Upper lobe of left lung (tissue), 6 donors: ENCODE data around the gene STON1. TPM values are rescaled to one million over a fixed set of nuclear protein-coding genes. Genes with fewer than 3 reads are reported as not detected.
A peak's percentile ranks its signal among the peaks of the same experiment; 100 is the strongest.

Experiments
- ATAC-seq, 2 donors: fragments of 200-7000 bp; cut with Tn5 transposase; one replicate each; pipeline ENCODE4 v1.9.1; 2022; ENCODE audit warnings: mild to moderate bottlenecking in 2 of 2, moderate library complexity in 2 of 2; ENCODE audit not compliant: low FRiP score in 2 of 2
- DNase-seq, 2 donors: peaks; one replicate each; pipeline ENCODE4 v3.0.0-alpha.2; 2019 to 2020
- H3K27ac ChIP-seq, 4 donors: fragments of 200-600 bp; sonication (generic); one replicate each; pipeline ENCODE4 v1.5.1; 2016 to 2019
- H3K27me3 ChIP-seq, 4 donors: fragments of 200-600 bp; sonication (generic); one replicate each; pipeline ENCODE4 v1.5.1; 2017 to 2019
- H3K36me3 ChIP-seq, 4 donors: fragments of 200-600 bp; sonication (generic); one replicate each; pipeline ENCODE4 v1.5.1; 2016 to 2019
- H3K4me1 ChIP-seq, 4 donors: fragments of 200-600 bp; sonication (generic); one replicate each; pipeline ENCODE4 v1.5.1; 2018 to 2019
- H3K4me3 ChIP-seq, 4 donors: fragments of 200-600 bp; sonication (generic); one replicate each; pipeline ENCODE4 v1.5.1; 2017 to 2019; ENCODE audit warnings: mild to moderate bottlenecking in 2 of 4, moderate library complexity in 1 of 4
- H3K9me3 ChIP-seq, 4 donors: fragments of 200-600 bp; sonication (generic); one replicate each; pipeline ENCODE4 v1.5.1; 2018 to 2019
- EP300 ChIP-seq, 4 donors: sonication (generic); formaldehyde crosslinking; IDR thresholded peaks; one replicate each; pipeline ENCODE4 v1.5.1; 2017; ENCODE audit warnings: antibody characterized with exemption in 4 of 4, control low read depth in 2 of 4
- POLR2A ChIP-seq, 4 donors: fragments of 450-650 bp; IDR thresholded peaks; one replicate each; pipeline ENCODE4 v1.5.1; 2016 to 2017; ENCODE audit warnings: antibody characterized with exemption in 4 of 4, mild to moderate bottlenecking in 2 of 4
- POLR2AphosphoS5 ChIP-seq, 2 donors: sonication (generic); formaldehyde crosslinking; IDR thresholded peaks; one replicate each; pipeline ENCODE4 v1.5.1; 2017; ENCODE audit warnings: antibody characterized with exemption in 2 of 2
- WGBS, 2 donors: methylation state at CpG; one replicate each; pipeline ENCODE4 v1.1.5; 2017 to 2018; 5-methylcytosine and 5-hydroxymethylcytosine counted together
- total RNA-seq, 6 donors: library from RNA; depleted of rRNA in 4 of 6; stranded (reverse); fragments of >200 nt in 4 of 6; gene quantifications; one replicate each; pipeline versions ENCODE4 v1.1.0 to v1.2.1, GENCODE V29; 2016 to 2021
- TF ChIP-seq, protein P1 (sequence below), 6 experiments: fragments of 450-650 bp in 4 of 6; fragments of 200-600 bp in 2 of 6; sonication (generic) in 2 of 6; IDR thresholded peaks; one replicate each; pipeline ENCODE4 v1.5.1; 2016 to 2019; ENCODE audit warnings: antibody characterized with exemption in 6 of 6
- donor health status: DM: no; HTN: no; CAD: no; lungs with moderate emphysema.
- donor health status: DM: no; HTN: yes; CAD: no; lungs with severe emphysema.

Gene STON1
- total RNA-seq, 6 donors from 2014 or later, result 13.2 to 27.0 (median 20.0) TPM

DNA sequence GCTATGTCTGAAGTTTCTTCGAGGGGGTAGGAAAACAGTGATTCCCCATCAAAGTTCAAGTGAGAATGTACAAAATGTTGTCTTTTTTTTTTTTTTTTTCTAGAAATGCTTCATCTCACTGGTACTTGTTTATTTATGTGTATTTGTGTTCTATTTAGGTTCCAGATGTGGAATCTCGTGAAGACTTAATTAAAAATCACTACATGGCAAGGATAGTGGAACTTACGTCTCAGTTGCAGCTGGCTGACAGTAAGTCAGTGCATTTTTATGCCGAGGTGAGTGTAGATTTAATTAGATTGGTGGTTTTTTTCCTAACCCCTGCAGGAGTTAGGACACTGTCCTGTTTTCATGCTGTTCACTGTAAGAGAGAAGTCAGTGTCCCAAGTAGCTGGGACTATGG, 22.8 kb upstream of the STON1 start:
- H3K9me3 ChIP-seq, result no peaks in the 10 kb centered on the region
- DNase-seq, result no peak

DNA sequence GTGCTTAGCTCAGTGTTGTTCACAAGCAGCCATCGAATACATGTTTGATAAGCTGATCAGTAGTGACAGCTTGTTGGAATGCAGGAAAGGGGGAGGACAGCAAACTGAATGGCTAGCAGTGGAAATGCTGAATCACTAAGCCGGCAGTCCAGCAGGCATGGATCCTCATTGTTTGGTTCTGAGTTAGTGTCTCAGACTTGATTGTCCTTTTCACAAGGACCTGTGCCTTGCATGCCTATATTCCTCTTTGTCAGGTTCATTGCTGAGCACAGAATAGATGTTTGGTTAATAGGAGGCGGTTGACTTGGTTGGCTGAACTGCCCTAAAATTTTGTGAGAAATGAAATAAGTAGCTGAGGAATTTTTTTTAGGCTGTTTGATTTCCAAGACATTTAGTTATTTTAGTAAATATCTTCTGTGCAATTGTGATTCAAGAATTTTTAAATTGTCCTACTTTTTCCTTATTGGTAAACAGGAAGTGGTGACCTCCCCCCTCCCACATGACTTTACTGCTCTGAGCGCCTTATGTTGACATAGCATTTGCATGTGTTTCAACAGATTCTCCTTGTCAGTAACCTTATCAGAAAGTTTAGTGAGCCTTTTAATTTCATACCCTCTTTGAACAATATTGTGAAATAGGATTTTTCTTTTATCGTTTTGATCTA, 21.4 kb upstream of the STON1 start:
- Histone ChIP-seq H3K4me1 (peaks cover 15 to 36% (median 27%) of the 10 kb centered on the region in 4 donors), H3K27me3 (no peaks in the 10 kb centered on the region), H3K36me3 (peaks cover 0 to 32% (median 7%) of the 10 kb centered on the region in 4 donors), H3K27ac (peak overlapping the region; percentile 17 to 81 (median 72)), H3K4me3 (no peak overlapping the region), H3K9me3 (no peaks in the 10 kb centered on the region)
- DNase-seq (peak in 1 of 2 donors; percentile 63), ATAC-seq (peak; percentile 51 to 59)
- TF ChIP-seq POLR2A (IDR thresholded peaks at IDR 0.05) (no peak), POLR2AphosphoS5 (IDR thresholded peaks at IDR 0.05) (no peak), EP300 (IDR thresholded peaks at IDR 0.05) (no peak)
- TF ChIP-seq, protein P1, sequence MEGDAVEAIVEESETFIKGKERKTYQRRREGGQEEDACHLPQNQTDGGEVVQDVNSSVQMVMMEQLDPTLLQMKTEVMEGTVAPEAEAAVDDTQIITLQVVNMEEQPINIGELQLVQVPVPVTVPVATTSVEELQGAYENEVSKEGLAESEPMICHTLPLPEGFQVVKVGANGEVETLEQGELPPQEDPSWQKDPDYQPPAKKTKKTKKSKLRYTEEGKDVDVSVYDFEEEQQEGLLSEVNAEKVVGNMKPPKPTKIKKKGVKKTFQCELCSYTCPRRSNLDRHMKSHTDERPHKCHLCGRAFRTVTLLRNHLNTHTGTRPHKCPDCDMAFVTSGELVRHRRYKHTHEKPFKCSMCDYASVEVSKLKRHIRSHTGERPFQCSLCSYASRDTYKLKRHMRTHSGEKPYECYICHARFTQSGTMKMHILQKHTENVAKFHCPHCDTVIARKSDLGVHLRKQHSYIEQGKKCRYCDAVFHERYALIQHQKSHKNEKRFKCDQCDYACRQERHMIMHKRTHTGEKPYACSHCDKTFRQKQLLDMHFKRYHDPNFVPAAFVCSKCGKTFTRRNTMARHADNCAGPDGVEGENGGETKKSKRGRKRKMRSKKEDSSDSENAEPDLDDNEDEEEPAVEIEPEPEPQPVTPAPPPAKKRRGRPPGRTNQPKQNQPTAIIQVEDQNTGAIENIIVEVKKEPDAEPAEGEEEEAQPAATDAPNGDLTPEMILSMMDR (IDR thresholded peaks at IDR 0.05), result no peak
- 34 to 37% methylated on average over 5 of the region's 5 CpGs for WGBS, 2 donors

More for the DNA sequence above, 22.8 kb upstream of the STON1 start:
- TF ChIP-seq EP300 (IDR thresholded peaks at IDR 0.05) (no peak), POLR2A (IDR thresholded peaks at IDR 0.05) (no peak), POLR2AphosphoS5 (IDR thresholded peaks at IDR 0.05) (no peak)
- TF ChIP-seq, protein P1 (IDR thresholded peaks at IDR 0.05), result no peak
- Histone ChIP-seq H3K36me3 (peaks cover 0 to 27% (median 9%) of the 10 kb centered on the region in 4 donors), H3K4me3 (no peak overlapping the region), H3K4me1 (peaks cover 15 to 36% (median 27%) of the 10 kb centered on the region in 4 donors), H3K27ac (peak overlapping the region in 1 of 4 donors; percentile 11), H3K27me3 (no peaks in the 10 kb centered on the region)
- WGBS, 2 donors, result 82 to 88% methylated on average over 4 of the region's 4 CpGs
- ATAC-seq, result no peak

DNA sequence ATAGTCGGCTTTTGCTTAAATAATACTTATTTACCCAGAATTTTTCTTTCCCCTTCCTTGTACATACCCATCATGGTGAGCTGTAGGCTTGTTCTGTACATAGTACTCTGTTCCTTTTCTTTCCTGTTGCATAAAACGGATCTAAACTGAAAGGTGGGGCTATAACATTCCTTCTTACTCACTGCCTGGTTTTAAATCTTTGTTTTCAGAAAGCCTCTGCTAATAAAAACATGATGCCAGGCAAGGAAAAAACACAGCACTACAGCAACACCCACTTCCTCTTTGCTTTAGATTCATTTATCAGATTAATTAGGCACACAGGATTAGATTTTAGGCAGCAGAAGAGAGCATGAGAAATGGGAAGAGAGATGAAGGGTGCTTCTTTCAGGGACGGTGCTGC, 19.6 kb upstream of the STON1 start:
- ATAC-seq, result no peak
- H3K36me3 ChIP-seq, result peaks cover 0 to 35% (median 6%) of the 10 kb centered on the region in 4 donors
- no peaks in the 10 kb centered on the region for H3K9me3 ChIP-seq
- no peaks in the 10 kb centered on the region for H3K27me3 ChIP-seq
- DNase-seq, result no peak
- peaks cover 15 to 39% (median 29%) of the 10 kb centered on the region in 4 donors for H3K4me1 ChIP-seq
- peak overlapping the region; percentile 17 to 80 (median 44) for H3K27ac ChIP-seq
- H3K4me3 ChIP-seq, result no peak overlapping the region
- TF ChIP-seq POLR2A (IDR thresholded peaks at IDR 0.05) (no peak), EP300 (IDR thresholded peaks at IDR 0.05) (no peak), POLR2AphosphoS5 (IDR thresholded peaks at IDR 0.05) (no peak)
- TF ChIP-seq, protein P1 (IDR thresholded peaks at IDR 0.05), result no peak
- WGBS, 2 donors, result 31 to 48% methylated on average over 3 of the region's 3 CpGs

DNA sequence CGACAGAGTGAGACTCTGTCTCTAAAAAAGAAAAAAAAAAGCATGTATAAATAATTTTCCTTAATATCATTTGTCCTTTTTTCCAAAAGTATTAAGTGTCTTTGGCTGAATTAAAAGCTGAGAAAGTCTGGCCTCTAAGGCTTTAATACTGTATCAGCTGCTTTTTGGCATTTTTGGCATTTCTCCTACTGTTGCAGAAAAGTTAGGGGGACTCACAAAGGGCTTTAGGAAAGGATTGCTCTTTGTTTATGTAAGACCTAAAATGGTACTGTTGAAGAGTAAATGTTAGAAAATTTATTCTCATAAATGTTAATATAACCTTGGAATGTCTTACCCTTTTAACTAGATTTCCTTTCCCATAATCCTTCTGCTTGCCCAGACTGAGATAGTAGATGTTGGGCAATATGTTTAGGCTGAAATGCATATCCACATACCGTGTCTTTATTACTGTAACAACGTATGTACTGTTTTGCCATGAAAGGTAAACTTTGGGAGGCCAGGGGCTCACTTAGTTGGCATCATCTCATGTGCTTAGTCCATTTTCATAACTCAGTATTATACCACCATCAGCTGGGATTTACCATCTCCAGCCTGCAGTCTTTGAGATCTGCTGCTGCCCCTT, 18.0 kb upstream of the STON1 start:
- DNase-seq (no peak), ATAC-seq (no peak)
- Histone ChIP-seq H3K36me3 (peaks cover 0 to 46% (median 13%) of the 10 kb centered on the region in 4 donors), H3K9me3 (no peaks in the 10 kb centered on the region), H3K4me3 (no peak overlapping the region), H3K27me3 (no peaks in the 10 kb centered on the region), H3K27ac (peak overlapping the region in 1 of 4 donors; percentile 80), H3K4me1 (peaks cover 15 to 48% (median 31%) of the 10 kb centered on the region in 4 donors)
- 79 to 86% methylated on average over 3 of the region's 3 CpGs for WGBS, 2 donors
- TF ChIP-seq, protein P1 (IDR thresholded peaks at IDR 0.05), result no peak
- TF ChIP-seq POLR2A (IDR thresholded peaks at IDR 0.05), result no peak
- no peak for TF ChIP-seq POLR2AphosphoS5 (IDR thresholded peaks at IDR 0.05)
- no peak for TF ChIP-seq EP300 (IDR thresholded peaks at IDR 0.05)
